Astrocyte of the spinal cord (primary cell): Measurements from ENCODE around the gene SIPA1L3.

ENCODE experiments used
- DNase-seq: peaks from one replicate; pipeline ENCODE4 v3.0.0; 2011; ENCODE audit warnings: low read depth, low spot score
- H3K4me3 ChIP-seq: 2 replicates; pipeline ENCODE4 v1.5.1; 2011; ENCODE audit warnings: low read depth, mild to moderate bottlenecking, low read length, moderate library complexity
- CTCF ChIP-seq: IDR thresholded peaks from 2 replicates; pipeline ENCODE4 v1.5.1; 2012; ENCODE audit warnings: low read depth, mild to moderate bottlenecking, low read length, inconsistent platforms
- in situ Hi-C: cut with HindIII; loops from 2 replicates; pipeline ENCODE4 v1.10.0; 2017; ENCODE audit warnings: low sequenced_read_pairs

The SIPA1L3 gene

GRCh38 chr19:38078302-38078930, 171.4 kb downstream of the SIPA1L3 start:
- no peak for TF ChIP-seq CTCF
- in situ Hi-C loops: no loop called here
- DNase-seq: no peak
- H3K4me3 ChIP-seq: no peak overlapping the region

DNA sequence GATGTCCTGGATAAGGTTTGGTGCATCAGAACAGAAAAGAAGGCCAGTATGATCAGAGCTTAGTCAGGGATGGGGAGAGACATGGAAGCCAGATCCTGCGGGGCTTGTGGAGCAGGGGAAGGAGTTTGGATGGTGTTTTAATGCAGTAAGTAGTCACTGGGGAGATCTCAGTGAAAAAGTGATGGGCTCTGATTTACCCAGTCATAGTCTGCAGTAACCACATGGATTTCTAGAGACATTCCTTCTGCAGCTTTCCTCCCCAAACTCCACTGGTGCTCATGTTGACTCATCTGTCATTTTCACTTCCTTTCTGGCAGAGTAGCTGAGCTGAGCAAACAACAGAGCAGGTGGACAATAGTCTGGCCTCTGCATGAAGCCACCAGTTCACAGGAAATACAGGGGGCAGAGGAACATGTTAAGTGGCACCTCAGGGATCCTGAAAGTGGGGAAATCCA, 172.9 kb downstream of the SIPA1L3 start:
- H3K4me3 ChIP-seq: no peak overlapping the region
- no peak for TF ChIP-seq CTCF
- in situ Hi-C loops: no loop called here
- peak; percentile 89 for DNase-seq

- no peak overlapping the region for H3K4me3 ChIP-seq
- in situ Hi-C loops: no loop called here
- TF ChIP-seq CTCF: no peak
- DNase-seq: no peak
These were observed 174.7 kb downstream of the SIPA1L3 start for GRCh38 chr19:38081547-38082255.

DNA sequence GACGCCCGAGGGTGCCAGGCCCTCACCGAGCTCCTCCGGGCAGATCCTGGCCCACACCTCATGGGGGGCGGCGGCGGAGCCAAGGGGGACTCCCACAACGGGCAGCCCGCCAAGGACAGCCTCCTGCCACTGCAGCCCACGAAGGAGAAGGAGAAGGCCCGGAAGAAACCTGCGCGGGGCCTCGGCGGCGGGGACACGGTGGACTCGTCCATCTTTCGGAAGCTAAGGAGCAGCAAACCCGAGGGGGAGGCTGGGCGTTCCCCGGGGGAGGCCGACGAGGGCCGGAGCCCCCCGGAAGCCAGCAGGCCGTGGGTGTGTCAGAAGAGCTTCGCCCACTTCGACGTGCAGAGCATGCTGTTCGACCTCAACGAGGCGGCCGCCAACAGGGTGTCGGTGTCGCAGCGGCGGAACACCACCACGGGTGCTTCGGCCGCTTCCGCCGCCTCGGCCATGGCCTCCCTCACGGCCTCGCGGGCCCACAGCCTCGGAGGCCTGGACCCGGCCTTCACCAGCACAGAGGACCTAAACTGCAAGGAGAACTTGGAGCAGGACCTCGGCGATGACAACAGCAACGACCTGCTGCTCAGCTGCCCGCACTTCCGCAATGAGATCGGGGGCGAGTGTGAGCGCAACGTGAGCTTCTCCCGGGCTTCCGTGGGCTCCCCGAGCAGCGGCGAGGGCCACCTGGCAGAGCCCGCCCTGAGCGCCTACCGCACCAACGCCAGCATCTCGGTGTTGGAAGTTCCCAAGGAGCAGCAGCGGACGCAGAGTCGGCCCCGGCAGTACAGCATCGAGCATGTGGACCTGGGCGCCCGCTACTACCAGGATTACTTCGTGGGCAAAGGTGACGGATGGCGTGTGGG, 175.5 kb downstream of the SIPA1L3 start:
- in situ Hi-C loops: no loop called here
- no peak for DNase-seq
- no peak overlapping the region for H3K4me3 ChIP-seq
- TF ChIP-seq CTCF: no peak

DNA sequence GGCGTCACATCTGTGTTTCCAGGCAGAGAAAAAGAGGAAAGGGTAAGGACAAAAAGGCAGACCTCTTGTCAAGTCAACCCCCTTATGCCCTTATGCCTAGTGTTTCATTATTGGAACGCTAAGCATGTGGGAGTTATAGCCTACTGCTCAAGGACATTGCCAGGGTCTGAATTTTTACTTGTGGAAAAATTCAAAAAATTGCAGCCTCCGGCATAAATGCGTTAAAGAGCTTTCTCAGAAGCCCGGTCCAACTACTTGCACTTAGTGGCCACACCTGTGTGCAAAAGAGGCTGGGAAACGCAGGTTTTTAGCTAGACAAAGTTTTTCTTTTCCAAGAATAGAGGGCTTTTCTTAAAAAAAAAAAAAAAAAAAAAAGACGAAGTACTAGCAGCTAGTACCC, 177.2 kb downstream of the SIPA1L3 start:
- in situ Hi-C loops: no loop called here
- TF ChIP-seq CTCF: no peak
- H3K4me3 ChIP-seq: no peak overlapping the region

DNA sequence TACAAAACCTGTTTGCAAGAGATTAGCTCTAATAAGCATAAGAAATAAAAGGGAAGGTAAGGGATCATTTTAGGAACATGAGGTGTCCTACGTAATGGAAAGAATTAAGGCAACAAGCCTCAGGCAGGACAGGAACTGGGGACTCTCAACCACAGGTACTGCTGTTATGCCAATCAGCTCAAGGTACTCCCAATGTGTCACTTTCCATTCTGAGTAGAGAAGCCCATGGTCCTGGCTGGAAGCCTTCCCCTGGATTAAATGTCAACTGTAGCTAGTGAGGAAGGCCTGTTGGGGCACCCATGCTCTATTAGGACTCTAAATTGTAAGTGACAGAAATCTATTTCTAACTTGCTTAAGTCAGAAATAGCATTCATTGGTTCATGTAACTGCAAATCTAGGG, 182.4 kb downstream of the SIPA1L3 start:
- no peak for DNase-seq
- no peak for TF ChIP-seq CTCF
- no peak overlapping the region for H3K4me3 ChIP-seq
- in situ Hi-C loops: no loop called here

More for the DNA sequence above, 177.2 kb downstream of the SIPA1L3 start:
- DNase-seq: no peak
